Vagina (tissue), 2 donors: ENCODE data around the gene TLR5.

Experiments used
- CTCF ChIP-seq, 3 experiments: fragments of 450-650 bp in 2 of 3; fragments of 200-600 bp in 1 of 3; sonication (generic) in 1 of 3; IDR thresholded peaks; one replicate each; pipeline ENCODE4 v1.5.1; 2017 to 2019; ENCODE audit warnings: antibody characterized with exemption in 3 of 3, mild to moderate bottlenecking in 2 of 3, moderate library complexity in 2 of 3
- POLR2A ChIP-seq, 2 donors: fragments of 450-650 bp; IDR thresholded peaks; one replicate each; pipeline ENCODE4 v1.6.1; 2017; ENCODE audit warnings: antibody characterized with exemption in 2 of 2, mild to moderate bottlenecking in 2 of 2, moderate library complexity in 2 of 2
- POLR2AphosphoS5 ChIP-seq, 2 donors: sonication (generic); formaldehyde crosslinking; IDR thresholded peaks; one replicate each; pipeline ENCODE4 v1.9.0; 2017; ENCODE audit warnings: antibody characterized with exemption in 2 of 2, mild to moderate bottlenecking in 2 of 2, low read depth in 1 of 2; ENCODE audit not compliant: insufficient read depth in 1 of 2

DNA sequence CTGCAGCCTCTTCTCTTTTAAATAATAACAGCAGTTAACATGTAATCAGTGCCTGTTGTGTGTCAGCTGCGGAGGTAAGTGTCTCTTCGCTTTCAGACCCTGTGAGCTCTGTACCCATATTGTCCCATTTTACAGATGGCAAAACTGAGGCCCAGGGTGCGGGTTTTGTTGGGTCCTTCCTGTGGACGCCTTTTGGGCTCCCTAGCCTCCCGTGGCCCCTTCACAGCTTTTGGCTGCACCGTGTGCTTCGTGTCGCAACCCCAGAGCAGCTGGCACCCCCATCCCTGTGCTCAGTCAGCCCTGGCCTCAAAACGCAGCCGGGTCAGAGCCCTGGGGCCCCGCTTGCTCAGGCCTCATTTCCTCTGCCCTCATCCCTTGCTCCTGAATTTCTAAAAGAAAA lies 53.8 kb downstream of the TLR5 start:
- TF ChIP-seq POLR2A (IDR thresholded peaks at IDR 0.05) (no peak), CTCF (IDR thresholded peaks at IDR 0.05) (no peak), POLR2AphosphoS5 (IDR thresholded peaks at IDR 0.05; ENCODE audit: insufficient read depth in 1 of 2, low read depth in 1 of 2) (no peak)
